ENCODE results near the gene NUDT3.
"Not testable (repeated sequence)": the region's sequence is repeated elsewhere in the genome, so short reads cannot be mapped to it uniquely, and the experiment has no call there.

Gene NUDT3

GRCh38 chr6:34248727-34249468 is 143.6 kb downstream of the NUDT3 start, which contains the start of gene SMIM29:
TSS of gene SMIM29 (minus strand) at chr6:34249006. CDS start at chr6:34247791, 1,215 bp downstream.
- peak; percentile 98 for DNase-seq

GRCh38 chr6:34248198-34248726 is 144.2 kb downstream of the NUDT3 start:
- peak; percentile 77 for DNase-seq

GRCh38 chr6:34247481-34248197 is 144.8 kb downstream of the NUDT3 start:
- DNase-seq: no peak

GRCh38 chr6:34246563-34247391 is 145.7 kb downstream of the NUDT3 start:
- peak; percentile 35 for DNase-seq

- DNase-seq: no peak
These were observed 146.3 kb downstream of the NUDT3 start for GRCh38 chr6:34246249-34246562.

- DNase-seq: not testable (repeated sequence)
These were observed 146.7 kb downstream of the NUDT3 start for GRCh38 chr6:34245761-34246140.

- not testable (repeated sequence) for DNase-seq
These were observed 147.3 kb downstream of the NUDT3 start for GRCh38 chr6:34245032-34245760.

- peak; percentile 50 for DNase-seq
These were observed 148.3 kb downstream of the NUDT3 start for GRCh38 chr6:34243901-34244884.

GRCh38 chr6:34243131-34243771 is 149.2 kb downstream of the NUDT3 start:
- no peak for DNase-seq

GRCh38 chr6:34242252-34243130 is 150.0 kb downstream of the NUDT3 start:
- no peak for DNase-seq

GRCh38 chr6:34241351-34242215 is 150.9 kb downstream of the NUDT3 start:
- DNase-seq: no peak

GRCh38 chr6:34240329-34241248 is 151.9 kb downstream of the NUDT3 start:
- DNase-seq: no peak

GRCh38 chr6:34239893-34240292 is 152.6 kb downstream of the NUDT3 start:
- DNase-seq: no peak

GRCh38 chr6:34239500-34239825 is 153.0 kb downstream of the NUDT3 start:
- no peak for DNase-seq

- no peak for DNase-seq
These were observed 153.6 kb downstream of the NUDT3 start for GRCh38 chr6:34238585-34239499.
